Measurements from ENCODE around the gene SBSN.

The SBSN gene

GRCh38 chr19:35528218-35529038, at the start of gene SBSN:
Gene SBSN (minus strand): TSS chr19:35528311. CDS start chr19:35528281, 30 bp downstream.
- TF ChIP-seq CTCF (conservative IDR thresholded peaks at IDR 0.05), result no peak
- no peak within 1 kb of the TSS for H3K27ac ChIP-seq

- H3K27ac ChIP-seq, result no peak overlapping the region
- no peak for TF ChIP-seq CTCF (conservative IDR thresholded peaks at IDR 0.05)
Observed at GRCh38 chr19:35571406-35571965, 43.4 kb upstream of the SBSN start.

GRCh38 chr19:35569281-35569781, 41.2 kb upstream of the SBSN start:
- TF ChIP-seq CTCF (conservative IDR thresholded peaks at IDR 0.05), result no peak
- H3K27ac ChIP-seq, result no peak overlapping the region

- TF ChIP-seq CTCF (conservative IDR thresholded peaks at IDR 0.05), result no peak
- H3K27ac ChIP-seq, result no peak overlapping the region
Observed at GRCh38 chr19:35566738-35567137, 38.6 kb upstream of the SBSN start.

- no peak overlapping the region for H3K27ac ChIP-seq
- TF ChIP-seq CTCF (conservative IDR thresholded peaks at IDR 0.05), result no peak
Observed at GRCh38 chr19:35565016-35565856, 37.1 kb upstream of the SBSN start.

GRCh38 chr19:35563207-35563829, 35.2 kb upstream of the SBSN start, which contains the start of gene ATP4A:
Gene ATP4A (minus strand): TSS chr19:35563658. CDS start chr19:35563629, 29 bp downstream.
- no peak within 1 kb of the TSS for H3K27ac ChIP-seq
- no peak for TF ChIP-seq CTCF (conservative IDR thresholded peaks at IDR 0.05)

Measured in VCaP (cell line).